Activated naive CD4-positive, alpha-beta T cell (primary cell): ENCODE measurements around the gene SLC5A2.
A peak's percentile ranks its signal among the peaks of the same experiment; 100 is the strongest.
"Not testable (repeated sequence)": the region's sequence is repeated elsewhere in the genome, so short reads cannot be mapped to it uniquely, and the experiment has no call there.

Experiments
- DNase-seq, 4 experiments: peaks; one replicate each; lab custom pipeline; 2025; lab: John Stamatoyannopoulos, UW

The SLC5A2 gene

GRCh38 chr16:31529108-31529936 is 46.4 kb downstream of the SLC5A2 start:
- peak in 1 of 4 experiments; percentile 41 for DNase-seq

DNA sequence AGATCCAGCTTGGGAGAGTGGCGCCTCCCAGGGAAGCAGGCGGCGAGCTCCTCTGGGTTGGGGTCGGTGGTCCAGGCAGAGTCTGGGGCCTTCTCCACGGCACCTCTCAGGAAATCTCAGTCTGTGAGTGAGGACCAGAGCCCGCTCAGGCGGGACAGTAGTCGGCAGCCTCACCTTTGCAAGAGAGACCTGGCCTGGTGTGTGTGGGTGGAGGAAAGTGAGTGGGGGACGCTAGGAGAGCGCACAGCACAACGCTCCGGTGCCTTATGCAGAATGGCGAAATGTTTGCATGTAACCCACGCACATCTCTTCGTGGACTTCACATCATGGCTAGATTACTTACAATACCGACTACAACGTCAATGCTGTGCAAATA is 47.0 kb downstream of the SLC5A2 start:
- no peak for DNase-seq

DNA sequence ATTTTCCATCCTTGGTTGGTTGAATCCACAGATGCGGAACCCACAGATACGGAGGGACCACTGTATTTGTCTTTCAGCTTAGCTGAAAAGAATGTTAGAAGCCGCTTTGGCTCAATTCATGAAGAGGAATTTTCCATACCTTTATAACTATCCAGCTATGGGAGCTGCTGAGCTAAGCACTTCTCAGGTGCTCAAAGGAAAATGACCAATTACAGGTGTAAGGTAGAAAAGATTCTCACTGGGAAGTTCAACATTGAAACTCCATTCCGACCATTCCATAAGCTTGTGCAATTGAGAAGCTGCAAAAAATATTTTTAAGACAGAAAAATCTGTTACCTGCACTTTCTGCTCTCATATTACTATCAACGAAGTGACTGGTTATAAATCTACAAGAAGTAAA is 47.5 kb downstream of the SLC5A2 start:
- DNase-seq: no peak

GRCh38 chr16:31531096-31531495 is 48.2 kb downstream of the SLC5A2 start:
- DNase-seq: no peak

- no peak for DNase-seq
Measured at GRCh38 chr16:31532120-31532519, 49.2 kb downstream of the SLC5A2 start.

DNA sequence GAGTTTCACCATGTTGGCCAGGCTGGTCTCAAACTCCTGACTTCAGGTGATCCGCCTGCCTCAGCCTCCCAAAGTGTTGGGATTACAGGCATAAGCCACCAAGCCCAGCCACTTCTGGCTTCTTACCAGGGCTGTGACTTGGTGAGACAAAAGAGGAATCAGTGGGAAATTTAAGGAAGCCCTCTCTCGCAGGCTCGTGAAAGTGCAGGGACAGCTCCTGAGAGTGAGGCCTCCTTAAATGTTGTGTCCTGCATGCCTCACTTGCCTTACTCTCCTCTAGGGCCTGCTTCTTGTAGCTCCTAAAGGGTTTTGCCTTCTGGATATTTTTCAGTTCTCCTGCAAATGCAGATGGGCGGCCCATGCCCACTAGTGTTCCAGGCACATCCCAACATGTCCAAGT is 50.0 kb downstream of the SLC5A2 start:
- DNase-seq: no peak

DNA sequence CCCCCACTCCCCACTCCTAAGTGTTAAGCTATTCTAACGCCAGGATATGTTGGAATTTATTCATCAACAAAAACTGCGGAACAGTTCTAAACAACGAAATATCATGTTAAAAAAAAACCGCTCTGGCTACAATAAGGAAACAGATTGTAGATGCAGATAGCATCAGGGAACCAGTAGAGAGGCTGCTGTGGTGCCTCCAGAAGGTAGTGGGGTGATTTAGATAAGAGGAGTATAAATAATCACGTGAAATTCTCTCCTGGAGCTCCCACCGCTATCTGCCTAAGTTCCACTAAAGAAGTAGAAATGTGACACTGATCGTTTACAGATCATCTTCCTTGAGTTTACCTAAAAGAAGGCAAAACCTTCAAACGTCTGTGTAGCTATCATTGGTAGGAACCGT is 52.8 kb downstream of the SLC5A2 start:
- no peak for DNase-seq

DNA sequence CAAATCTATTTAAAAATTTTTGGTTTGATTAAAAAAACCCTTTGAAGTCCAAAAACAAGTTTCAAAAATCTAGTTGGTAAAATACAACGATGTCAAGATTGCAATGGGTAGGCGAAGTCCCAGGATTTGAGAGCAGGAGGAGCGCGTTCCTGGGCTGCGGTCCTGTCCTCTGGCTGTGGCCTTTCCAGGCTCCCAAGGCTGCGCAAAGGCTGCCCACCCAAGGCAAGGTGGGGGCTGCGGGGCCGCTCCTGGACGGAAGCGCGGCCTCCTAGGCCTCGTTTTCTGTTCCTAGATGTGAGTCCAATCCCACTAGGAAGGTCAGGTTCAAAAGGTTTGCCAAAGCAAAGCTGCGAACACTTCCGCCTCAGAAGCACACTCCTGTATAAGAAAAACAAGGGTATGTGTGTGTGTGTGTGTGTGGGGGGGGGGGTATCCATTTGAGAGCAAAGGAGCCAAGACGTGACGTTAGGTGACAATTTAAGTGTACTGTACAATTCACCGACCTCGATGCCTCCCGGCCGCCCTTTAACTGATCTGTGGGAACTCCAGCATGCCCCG is 54.0 kb downstream of the SLC5A2 start:
- DNase-seq: no peak

DNA sequence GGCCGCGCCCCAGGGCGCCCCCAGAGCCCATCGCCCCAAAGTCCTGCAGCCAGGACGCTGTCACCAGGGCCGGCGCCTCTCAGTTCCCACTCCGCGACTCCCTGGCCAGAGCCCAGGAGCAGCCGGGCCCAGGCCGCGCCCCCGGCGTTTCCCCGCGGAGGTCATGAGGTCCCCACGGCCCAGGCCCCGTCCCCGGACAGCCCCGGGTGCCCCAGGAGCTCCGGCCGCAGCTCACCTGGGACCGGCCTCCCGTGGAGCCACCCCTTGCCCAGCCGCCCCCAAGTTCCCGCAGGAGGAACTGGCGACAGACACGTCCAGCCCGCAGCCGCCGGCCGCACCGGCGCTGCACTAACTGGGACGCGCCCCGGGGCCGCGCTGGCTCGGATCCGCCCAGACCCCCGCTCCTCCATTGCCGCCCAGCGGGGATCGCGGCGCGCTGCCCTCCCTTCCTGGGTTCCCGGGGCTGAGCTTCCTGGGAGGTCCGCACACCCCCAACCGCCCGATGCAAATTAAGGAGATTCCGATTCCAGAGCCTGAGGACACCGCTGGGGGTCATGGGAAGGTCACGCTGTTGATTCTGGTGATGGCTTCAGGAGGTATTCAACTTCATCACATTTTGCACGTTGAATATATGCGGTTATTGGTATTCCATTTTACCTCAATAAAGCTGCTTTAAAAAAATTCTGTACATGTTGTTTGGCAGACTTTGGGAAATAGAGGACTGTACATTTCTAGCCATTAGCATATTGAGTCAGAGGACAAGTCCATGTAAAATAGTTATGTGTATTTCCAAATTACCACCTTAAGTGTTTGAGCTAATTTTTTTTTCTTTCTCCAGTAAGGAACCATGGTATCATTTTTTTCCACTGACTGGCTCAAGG is 54.7 kb downstream of the SLC5A2 start:
- no peak for DNase-seq

GRCh38 chr16:31538243-31538598 is 55.3 kb downstream of the SLC5A2 start:
- DNase-seq: not testable (repeated sequence)

DNA sequence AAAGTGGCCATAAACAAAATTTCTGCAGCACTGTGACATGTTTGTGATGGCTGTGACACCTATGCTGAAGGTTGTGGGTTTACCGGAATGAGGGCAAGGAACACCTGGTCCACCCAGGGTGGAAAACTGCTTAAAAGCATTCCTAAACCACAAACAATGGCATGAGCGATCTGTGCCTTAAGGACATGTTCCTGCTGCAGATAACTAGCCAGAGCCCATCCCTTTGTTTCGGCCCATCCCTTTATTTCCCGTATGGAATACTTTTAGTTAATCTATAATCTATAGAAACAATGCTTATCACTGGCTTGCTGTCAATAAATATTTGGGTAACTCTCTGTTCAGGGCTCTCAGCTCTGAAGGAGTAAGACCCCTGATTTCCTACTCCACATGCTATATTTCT is 56.8 kb downstream of the SLC5A2 start:
- not testable (repeated sequence) for DNase-seq
